Measurements from ENCODE around the gene POTEF.
"Not testable (repeated sequence)": the region's sequence is repeated elsewhere in the genome, so short reads cannot be mapped to it uniquely, and the experiment has no call there.

GRCh38 chr2:130141645-130142370, 12.8 kb upstream of the POTEF start:
- not testable (repeated sequence) for TF ChIP-seq CTCF (conservative IDR thresholded peaks at IDR 0.05; ENCODE audit: low read depth in 2 of 2); REST (IDR thresholded peaks at IDR 0.05; ENCODE audit: unreplicated experiment); EZH2 (IDR thresholded peaks at IDR 0.05; ENCODE audit: low read depth, unreplicated experiment); JUNB (IDR thresholded peaks at IDR 0.05; ENCODE audit: unreplicated experiment)
